Caco-2 (cell line): ENCODE measurements around the gene PTCD1. TPM values are rescaled to one million over a fixed set of nuclear protein-coding genes. Genes with fewer than 3 reads are reported as not detected.

ENCODE experiments used
- BruUV-seq: library from RNA; stranded (reverse); fragments of 400-500 nt; replicated peaks from 2 replicates; lab custom pipeline; 2021; lab: Mats Ljungman, UMichigan
- CTCF ChIA-PET: fragments of 300-600 bp; sonication (Branson Sonifier 250); formaldehyde crosslinking; loops from one replicate; lab custom pipeline; 2022; ENCODE audit warnings: antibody characterized with exemption; lab: Charles Lee
- POLR2A ChIA-PET: fragments of 300-600 bp; sonication (Branson Sonifier 250); formaldehyde crosslinking; loops from one replicate; lab custom pipeline; 2022; ENCODE audit warnings: antibody characterized with exemption; lab: Charles Lee
- DNase-seq, 2 experiments: peaks; one replicate each; pipeline versions ENCODE4 v3.0.0 to v3.0.0-alpha.2; 2020 to 2022
- H3K27me3 ChIP-seq: replicated peaks from 2 replicates; pipeline ENCODE4 v1.6.0; 2011; ENCODE audit warnings: low read length; ENCODE audit not compliant: control insufficient read depth, insufficient read depth
- H3K36me3 ChIP-seq: 2 replicates; pipeline ENCODE4 v1.5.1; 2011; ENCODE audit warnings: low read length; ENCODE audit not compliant: control insufficient read depth, insufficient read depth
- H3K4me1 ChIP-seq: fragments of 250-450 bp; sonication (Bioruptor Pico); 2 replicates; pipeline ENCODE4 v1.5.1; 2020; ENCODE audit warnings: mild to moderate bottlenecking
- H3K4me3 ChIP-seq: 2 replicates; pipeline ENCODE4 v1.5.1; 2011; ENCODE audit warnings: low read depth, mild to moderate bottlenecking, control low read depth, low read length
- H3K9me3 ChIP-seq: fragments of 250-450 bp; sonication (Bioruptor Pico); 2 replicates; pipeline ENCODE4 v1.5.1; 2020; ENCODE audit warnings: mild to moderate bottlenecking, moderate library complexity
- H3K27ac Mint-ChIP-seq: one replicate; pipeline ENCODE4 v1.8.0; 2022; ENCODE audit warnings: mixed read lengths; ENCODE audit not compliant: unreplicated experiment
- H3K27me3 Mint-ChIP-seq: one replicate; pipeline ENCODE4 v1.8.0; 2022; ENCODE audit warnings: mixed read lengths; ENCODE audit not compliant: insufficient read depth, unreplicated experiment
- H3K36me3 Mint-ChIP-seq: one replicate; pipeline ENCODE4 v1.8.0; 2022; ENCODE audit warnings: mild to moderate bottlenecking, mixed read lengths; ENCODE audit not compliant: insufficient read depth, unreplicated experiment
- H3K4me1 Mint-ChIP-seq: one replicate; pipeline ENCODE4 v1.8.0; 2022; ENCODE audit warnings: low read depth, mixed read lengths; ENCODE audit not compliant: unreplicated experiment
- H3K4me3 Mint-ChIP-seq: one replicate; pipeline ENCODE4 v1.8.0; 2022; ENCODE audit warnings: mild to moderate bottlenecking, moderate library complexity, mixed read lengths; ENCODE audit not compliant: unreplicated experiment
- H3K9me3 Mint-ChIP-seq: one replicate; pipeline ENCODE4 v1.8.0; 2022; ENCODE audit warnings: mixed read lengths; ENCODE audit not compliant: unreplicated experiment
- CTCF ChIP-seq, 2 experiments: fragments of 200-600 bp in 1 of 2; IDR thresholded peaks; 1 replicate in 1 of 2; 2 replicates in 1 of 2; pipeline versions ENCODE4 v1.5.1 to v1.8.0; 2011 to 2022; ENCODE audit warnings: antibody characterized with exemption in 1 of 2, control low read depth in 1 of 2, inconsistent platforms in 1 of 2, low read depth in 1 of 2, low read length in 1 of 2, mild to moderate bottlenecking in 1 of 2, moderate library complexity in 1 of 2; ENCODE audit not compliant: insufficient read depth in 1 of 2, severe bottlenecking in 1 of 2, unreplicated experiment in 1 of 2
- intact Hi-C: fragments of 100-400 bp; cut with micrococcal nuclease; formaldehyde crosslinking; loops from one replicate; pipeline ENCODE4 v1.10.0; 2022; ENCODE audit not compliant: unreplicated experiment
- total RNA-seq: library from RNA; stranded (reverse); gene quantifications from 2 replicates; pipeline ENCODE4 v1.2.3, GENCODE V29; 2022

Gene PTCD1
- total RNA-seq, 1 experiment from 2014 or later: 59.6 TPM

- no peaks in the 10 kb centered on the region for H3K9me3 ChIP-seq
- peaks cover 35% of the 10 kb centered on the region for H3K4me1 ChIP-seq
- peak overlapping the region; percentile 77 for H3K4me3 Mint-ChIP-seq
- H3K4me3 ChIP-seq: peak overlapping the region; percentile 91
- DNase-seq: no peak
- peak overlapping the region; percentile 95 for H3K27ac Mint-ChIP-seq
- H3K4me1 Mint-ChIP-seq: peaks cover 22% of the 10 kb centered on the region
- POLR2A ChIA-PET: interaction anchor here (0.8 to 1.5 kb wide), 5 partner anchors 17 to 131 kb away, joined by 3 to 17 read pairs (median 3); partner anchors contain the start of genes ARPC1A, BUD31, PDAP1 and ZKSCAN5
- no peaks in the 10 kb centered on the region for H3K9me3 Mint-ChIP-seq
- CTCF ChIA-PET: interaction anchor here (1.2 kb wide), 1 partner anchor 35 kb away, joined by 5 read pairs; the partner anchor contains the start of genes BUD31 and PDAP1
- no peaks in the 10 kb centered on the region for H3K27me3 ChIP-seq
- intact Hi-C loops: loop anchor here (2.0 kb wide), 1 partner anchor 35 kb away; the partner anchor contains the start of genes BUD31 and PDAP1
- H3K36me3 Mint-ChIP-seq: peaks cover 49% of the 10 kb centered on the region
- H3K27me3 Mint-ChIP-seq: no peaks in the 10 kb centered on the region
- BruUV-seq: TSS peak; percentile 22
- no peaks in the 10 kb centered on the region for H3K36me3 ChIP-seq
- TF ChIP-seq CTCF (IDR thresholded peaks at IDR 0.05; ENCODE audit: insufficient read depth in 1 of 2, low read depth in 1 of 2, low read length in 1 of 2, severe bottlenecking in 1 of 2, unreplicated experiment in 1 of 2): no peak
Observed at GRCh38 chr7:99373091-99374066, 65.2 kb downstream of the PTCD1 start.

- TF ChIP-seq CTCF (IDR thresholded peaks at IDR 0.05; ENCODE audit: insufficient read depth in 1 of 2, low read depth in 1 of 2, low read length in 1 of 2, severe bottlenecking in 1 of 2, unreplicated experiment in 1 of 2): no peak
- ChIA-PET CTCF (interaction anchor here (0.6 to 1.2 kb wide), 2 partner anchors 12 to 36 kb away, joined by 5 to 6 read pairs; partner anchors contain the start of genes BUD31 and PDAP1), POLR2A (interaction anchor here (0.5 to 1.5 kb wide), 6 partner anchors 10 to 1161 kb away, joined by 3 to 17 read pairs (median 4); partner anchors contain the start of genes ARPC1A, BHLHA15, BUD31 and PDAP1)
- Histone ChIP-seq H3K4me3 (peak overlapping the region; percentile 31), H3K27me3 (no peaks in the 10 kb centered on the region), H3K9me3 (no peaks in the 10 kb centered on the region), H3K4me1 (peaks cover 35% of the 10 kb centered on the region), H3K36me3 (no peaks in the 10 kb centered on the region)
- intact Hi-C loops: loop anchor here (2.0 kb wide), 1 partner anchor 36 kb away; the partner anchor contains the start of genes BUD31 and PDAP1
- peak overlapping the region; percentile 77 for H3K4me3 Mint-ChIP-seq
- peak overlapping the region; percentile 95 for H3K27ac Mint-ChIP-seq
- peaks cover 43% of the 10 kb centered on the region for H3K36me3 Mint-ChIP-seq
- peaks cover 22% of the 10 kb centered on the region for H3K4me1 Mint-ChIP-seq
- no peaks in the 10 kb centered on the region for H3K9me3 Mint-ChIP-seq
- no peaks in the 10 kb centered on the region for H3K27me3 Mint-ChIP-seq
- peak; percentile 86 to 92 for DNase-seq
- BruUV-seq: no TSS peak
Observed at GRCh38 chr7:99372275-99373090, 66.1 kb downstream of the PTCD1 start.
